HepG2 (cell line): ENCODE data around the gene MRPL34. TPM values are rescaled to one million over a fixed set of nuclear protein-coding genes. Genes with fewer than 3 reads are reported as not detected.
A peak's percentile ranks its signal among the peaks of the same experiment; 100 is the strongest.

Experiments used
- NR2F2 ChIP-seq: IDR thresholded peaks from 2 replicates; pipeline ENCODE4 v1.6.1; 2012; ENCODE audit warnings: low read depth, inconsistent platforms, borderline replicate concordance
- RBFOX2 ChIP-seq: fragments of 200-400 bp; formaldehyde crosslinking; IDR thresholded peaks from 2 replicates; pipeline ENCODE4 v1.6.1; 2017; ENCODE audit warnings: low read depth, mild to moderate bottlenecking, low read length
- RXRB ChIP-seq: IDR thresholded peaks from 2 replicates; pipeline ENCODE4 v1.6.1; 2016; ENCODE audit warnings: borderline replicate concordance, missing genetic modification reagents, missing compliant biosample characterization
- SALL1 ChIP-seq: sonication (generic); formaldehyde crosslinking; IDR thresholded peaks from 2 replicates; pipeline ENCODE4 v1.8.0; 2022; ENCODE audit warnings: mild to moderate bottlenecking, missing genetic modification reagents
- ZNF121 ChIP-seq: sonication (generic); formaldehyde crosslinking; IDR thresholded peaks from 2 replicates; pipeline ENCODE4 v1.5.0; 2020; ENCODE audit warnings: mild to moderate bottlenecking, missing genetic modification reagents
- ZNF24 ChIP-seq: fragments of 450-650 bp; IDR thresholded peaks from 2 replicates; pipeline ENCODE4 v1.6.1; 2017; ENCODE audit warnings: antibody characterized with exemption, mild to moderate bottlenecking
- ZNF512B ChIP-seq: sonication (generic); formaldehyde crosslinking; IDR thresholded peaks from 2 replicates; pipeline ENCODE4 v1.5.1; 2020; ENCODE audit warnings: missing genetic modification reagents, mild to moderate bottlenecking, borderline replicate concordance
- ZNF672 ChIP-seq: sonication (generic); formaldehyde crosslinking; IDR thresholded peaks from 2 replicates; pipeline ENCODE4 v1.8.1; 2022; ENCODE audit warnings: missing genetic modification reagents
- ZNF7 ChIP-seq: IDR thresholded peaks from 2 replicates; pipeline ENCODE4 v1.6.1; 2016; ENCODE audit warnings: missing biosample characterization, missing genetic modification reagents
- polyA plus RNA-seq, 8 experiments: library from polyadenylated mRNA; depleted of rRNA in 3 of 8; stranded (reverse) in 7 of 8; unstranded in 1 of 8; fragments of >200 nt; fragmentation: Illumina TruSeq in 4 of 8; extraction: Trizol in 4 of 8; gene quantifications; 2 replicates each; pipeline versions ENCODE4 v1.2.1 to v1.2.3, GENCODE V29; 2011 to 2016; ENCODE audit warnings: low read depth in 4 of 8, missing spikeins in 1 of 8, mixed read lengths in 1 of 8; ENCODE audit not compliant: insufficient read depth in 1 of 8
- total RNA-seq, 5 experiments: library from RNA; depleted of rRNA; stranded (reverse); fragments of >200 nt; fragmentation: Illumina TruSeq; extraction: Trizol; gene quantifications; 2 replicates each; pipeline ENCODE4 v1.2.3, GENCODE V29; 2016; ENCODE audit warnings: low read depth in 1 of 5
- TF ChIP-seq, protein P1 (sequence below): sonication (generic); formaldehyde crosslinking; IDR thresholded peaks from 2 replicates; pipeline ENCODE4 v1.5.0; 2020; ENCODE audit warnings: missing genetic modification reagents
- TF ChIP-seq, protein P2 (sequence below): sonication (generic); formaldehyde crosslinking; IDR thresholded peaks from 2 replicates; pipeline ENCODE4 v1.4.0; 2020; ENCODE audit warnings: mild to moderate bottlenecking, missing genetic modification reagents
- TF ChIP-seq, protein P3 (sequence below): sonication (generic); formaldehyde crosslinking; IDR thresholded peaks from 2 replicates; pipeline ENCODE4; 2020; ENCODE audit warnings: missing genetic modification reagents, mild to moderate bottlenecking, borderline replicate concordance

The MRPL34 gene
- total and polyA plus RNA-seq, 2 of the 13 experiments (the other 11 are each of a cell fraction or from before 2014, with no cell fraction given) = 74.0 to 77.3 TPM

GRCh38 chr19:17336872-17337674 lies 31.4 kb downstream of the MRPL34 start, which contains the start of gene GTPBP3 (continued):
- TF ChIP-seq ZNF7 (no peak), ZNF121 (CRISPR knock-in tag) (no peak), RBFOX2 (peak; percentile 78), ZNF672 (CRISPR knock-in tag) (no peak), SALL1 (CRISPR knock-in tag) (peak; percentile 51), ZNF512B (no peak), ZNF24 (no peak), RXRB (CRISPR knock-in tag) (peak; percentile 36; the same call in 1 of the 2 replicates), NR2F2 (no peak)
- TF ChIP-seq, protein P1, sequence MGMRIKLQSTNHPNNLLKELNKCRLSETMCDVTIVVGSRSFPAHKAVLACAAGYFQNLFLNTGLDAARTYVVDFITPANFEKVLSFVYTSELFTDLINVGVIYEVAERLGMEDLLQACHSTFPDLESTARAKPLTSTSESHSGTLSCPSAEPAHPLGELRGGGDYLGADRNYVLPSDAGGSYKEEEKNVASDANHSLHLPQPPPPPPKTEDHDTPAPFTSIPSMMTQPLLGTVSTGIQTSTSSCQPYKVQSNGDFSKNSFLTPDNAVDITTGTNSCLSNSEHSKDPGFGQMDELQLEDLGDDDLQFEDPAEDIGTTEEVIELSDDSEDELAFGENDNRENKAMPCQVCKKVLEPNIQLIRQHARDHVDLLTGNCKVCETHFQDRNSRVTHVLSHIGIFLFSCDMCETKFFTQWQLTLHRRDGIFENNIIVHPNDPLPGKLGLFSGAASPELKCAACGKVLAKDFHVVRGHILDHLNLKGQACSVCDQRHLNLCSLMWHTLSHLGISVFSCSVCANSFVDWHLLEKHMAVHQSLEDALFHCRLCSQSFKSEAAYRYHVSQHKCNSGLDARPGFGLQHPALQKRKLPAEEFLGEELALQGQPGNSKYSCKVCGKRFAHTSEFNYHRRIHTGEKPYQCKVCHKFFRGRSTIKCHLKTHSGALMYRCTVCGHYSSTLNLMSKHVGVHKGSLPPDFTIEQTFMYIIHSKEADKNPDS (CRISPR knock-in tag) = no peak
- TF ChIP-seq, protein P2, sequence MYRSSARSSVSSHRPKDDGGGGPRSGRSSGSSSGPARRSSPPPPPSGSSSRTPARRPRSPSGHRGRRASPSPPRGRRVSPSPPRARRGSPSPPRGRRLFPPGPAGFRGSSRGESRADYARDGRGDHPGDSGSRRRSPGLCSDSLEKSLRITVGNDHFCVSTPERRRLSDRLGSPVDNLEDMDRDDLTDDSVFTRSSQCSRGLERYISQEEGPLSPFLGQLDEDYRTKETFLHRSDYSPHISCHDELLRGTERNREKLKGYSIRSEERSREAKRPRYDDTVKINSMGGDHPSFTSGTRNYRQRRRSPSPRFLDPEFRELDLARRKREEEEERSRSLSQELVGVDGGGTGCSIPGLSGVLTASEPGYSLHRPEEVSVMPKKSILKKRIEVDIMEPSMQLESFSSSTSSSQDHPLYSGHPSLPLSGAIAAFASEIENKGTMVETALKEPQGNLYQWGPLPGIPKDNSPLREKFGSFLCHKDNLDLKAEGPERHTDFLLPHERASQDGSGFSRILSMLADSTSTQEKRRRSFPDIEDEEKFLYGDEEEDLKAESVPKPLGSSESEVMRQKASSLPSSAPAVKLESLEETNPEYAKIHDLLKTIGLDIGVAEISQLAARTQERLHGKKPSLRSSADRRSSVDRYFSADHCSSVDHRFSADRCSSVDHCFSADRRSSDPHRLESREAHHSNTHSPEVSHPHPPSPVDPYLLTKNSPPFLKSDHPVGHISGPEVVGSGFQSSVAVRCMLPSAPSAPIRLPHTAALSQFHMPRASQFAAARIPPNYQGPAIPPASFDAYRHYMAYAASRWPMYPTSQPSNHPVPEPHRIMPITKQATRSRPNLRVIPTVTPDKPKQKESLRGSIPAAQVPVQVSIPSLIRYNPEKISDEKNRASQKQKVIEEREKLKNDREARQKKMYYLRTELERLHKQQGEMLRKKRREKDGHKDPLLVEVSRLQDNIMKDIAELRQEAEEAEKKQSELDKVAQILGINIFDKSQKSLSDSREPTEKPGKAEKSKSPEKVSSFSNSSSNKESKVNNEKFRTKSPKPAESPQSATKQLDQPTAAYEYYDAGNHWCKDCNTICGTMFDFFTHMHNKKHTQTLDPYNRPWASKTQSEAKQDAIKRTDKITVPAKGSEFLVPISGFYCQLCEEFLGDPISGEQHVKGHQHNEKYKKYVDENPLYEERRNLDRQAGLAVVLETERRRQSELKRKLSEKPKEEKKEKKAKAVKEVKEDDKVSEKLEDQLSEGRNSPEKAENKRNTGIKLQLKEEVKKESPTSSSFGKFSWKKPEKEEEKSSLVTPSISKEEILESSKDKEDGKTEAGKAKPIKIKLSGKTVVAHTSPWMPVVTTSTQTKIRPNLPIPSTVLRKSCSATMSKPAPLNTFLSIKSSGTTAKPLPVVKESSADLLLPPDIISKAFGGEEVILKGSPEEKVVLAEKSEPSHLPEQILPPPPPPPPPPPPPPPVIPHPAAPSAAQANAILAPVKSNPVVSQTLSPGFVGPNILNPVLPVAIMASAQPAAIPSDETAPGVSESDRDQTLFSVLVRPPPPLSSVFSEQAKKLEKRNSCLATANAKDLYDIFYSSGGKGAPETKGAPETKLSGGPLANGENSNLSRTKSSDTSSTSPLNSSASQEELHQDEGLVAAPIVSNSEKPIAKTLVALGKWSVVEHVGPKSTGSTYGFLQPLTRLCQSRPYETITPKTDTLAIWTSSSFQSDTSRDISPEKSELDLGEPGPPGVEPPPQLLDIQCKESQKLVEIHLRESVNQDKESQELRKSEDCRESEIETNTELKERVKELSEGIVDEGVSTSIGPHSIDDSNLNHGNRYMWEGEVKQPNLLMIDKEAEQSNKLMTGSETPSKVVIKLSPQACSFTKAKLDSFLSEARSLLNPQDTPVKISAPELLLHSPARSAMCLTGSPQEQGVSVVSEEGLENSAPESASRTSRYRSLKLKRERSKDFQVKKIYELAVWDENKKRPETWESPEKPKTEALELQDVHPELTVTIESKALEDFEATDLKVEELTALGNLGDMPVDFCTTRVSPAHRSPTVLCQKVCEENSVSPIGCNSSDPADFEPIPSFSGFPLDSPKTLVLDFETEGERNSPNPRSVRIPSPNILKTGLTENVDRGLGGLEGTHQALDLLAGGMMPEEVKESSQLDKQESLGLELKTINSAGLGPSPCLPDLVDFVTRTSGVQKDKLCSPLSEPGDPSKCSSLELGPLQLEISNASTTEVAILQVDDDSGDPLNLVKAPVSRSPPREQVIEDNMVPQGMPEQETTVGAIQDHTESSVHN (CRISPR knock-in tag) = no peak; the same call in 1 of the 2 replicates
- TF ChIP-seq, protein P3, sequence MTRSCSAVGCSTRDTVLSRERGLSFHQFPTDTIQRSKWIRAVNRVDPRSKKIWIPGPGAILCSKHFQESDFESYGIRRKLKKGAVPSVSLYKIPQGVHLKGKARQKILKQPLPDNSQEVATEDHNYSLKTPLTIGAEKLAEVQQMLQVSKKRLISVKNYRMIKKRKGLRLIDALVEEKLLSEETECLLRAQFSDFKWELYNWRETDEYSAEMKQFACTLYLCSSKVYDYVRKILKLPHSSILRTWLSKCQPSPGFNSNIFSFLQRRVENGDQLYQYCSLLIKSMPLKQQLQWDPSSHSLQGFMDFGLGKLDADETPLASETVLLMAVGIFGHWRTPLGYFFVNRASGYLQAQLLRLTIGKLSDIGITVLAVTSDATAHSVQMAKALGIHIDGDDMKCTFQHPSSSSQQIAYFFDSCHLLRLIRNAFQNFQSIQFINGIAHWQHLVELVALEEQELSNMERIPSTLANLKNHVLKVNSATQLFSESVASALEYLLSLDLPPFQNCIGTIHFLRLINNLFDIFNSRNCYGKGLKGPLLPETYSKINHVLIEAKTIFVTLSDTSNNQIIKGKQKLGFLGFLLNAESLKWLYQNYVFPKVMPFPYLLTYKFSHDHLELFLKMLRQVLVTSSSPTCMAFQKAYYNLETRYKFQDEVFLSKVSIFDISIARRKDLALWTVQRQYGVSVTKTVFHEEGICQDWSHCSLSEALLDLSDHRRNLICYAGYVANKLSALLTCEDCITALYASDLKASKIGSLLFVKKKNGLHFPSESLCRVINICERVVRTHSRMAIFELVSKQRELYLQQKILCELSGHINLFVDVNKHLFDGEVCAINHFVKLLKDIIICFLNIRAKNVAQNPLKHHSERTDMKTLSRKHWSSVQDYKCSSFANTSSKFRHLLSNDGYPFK (CRISPR knock-in tag) = peak; percentile 66; the same call in 1 of the 2 replicates
